ENCODE results near the gene NPIPB9. TPM values are rescaled to one million over a fixed set of nuclear protein-coding genes. Genes with fewer than 3 reads are reported as not detected.

NPIPB9 gene
- total RNA-seq (ENCODE audit: low replicate concordance), result 0.35 and 0.90 TPM in 2 replicates

GRCh38 chr16:28751487-28751886 is at the start of gene NPIPB9:
Gene NPIPB9 (plus strand): TSS chr16:28751787.

GRCh38 chr16:28711220-28712083 is 40.1 kb upstream of the NPIPB9 start, which contains the start of gene EIF3C:
Gene EIF3C (plus strand): TSS chr16:28711464. CDS start chr16:28711687, 223 bp downstream.

Other genes with a start within 250 kb of the NPIPB9 start
- not detected in 2 replicates for gene IL27, start 245.0 kb upstream of the NPIPB9 start, total RNA-seq (ENCODE audit: low replicate concordance)
- gene NUPR1, start 212.8 kb upstream of the NPIPB9 start, total RNA-seq (ENCODE audit: low replicate concordance), result 43.7 and 74.9 TPM in 2 replicates
- 7.7 and 7.8 TPM in 2 replicates for gene SGF29, start 197.9 kb upstream of the NPIPB9 start, total RNA-seq (ENCODE audit: low replicate concordance)
- gene SULT1A2, start 154.7 kb upstream of the NPIPB9 start, total RNA-seq (ENCODE audit: low replicate concordance), result 0.23 TPM in 1 of 2 replicates, not detected in the other
- gene SULT1A1, start 141.7 kb upstream of the NPIPB9 start, total RNA-seq (ENCODE audit: low replicate concordance), result 5.0 and 12.9 TPM in 2 replicates
- gene NPIPB8, start 113.7 kb upstream of the NPIPB9 start, total RNA-seq (ENCODE audit: low replicate concordance), result not detected in 2 replicates
- gene EIF3C, start 40.3 kb upstream of the NPIPB9 start, total RNA-seq (ENCODE audit: low replicate concordance), result 158 and 350 TPM in 2 replicates
- gene ATXN2L, start 71.2 kb downstream of the NPIPB9 start, total RNA-seq (ENCODE audit: low replicate concordance), result 23.2 and 31.5 TPM in 2 replicates
- 99.7 and 139 TPM in 2 replicates for gene TUFM, start 94.6 kb downstream of the NPIPB9 start, total RNA-seq (ENCODE audit: low replicate concordance)
- 8.9 and 9.0 TPM in 2 replicates for gene SH2B1, start 112.1 kb downstream of the NPIPB9 start, total RNA-seq (ENCODE audit: low replicate concordance)
- 0.08 and 0.23 TPM in 2 replicates for gene ATP2A1, start 126.7 kb downstream of the NPIPB9 start, total RNA-seq (ENCODE audit: low replicate concordance)
- 24.8 and 25.3 TPM in 2 replicates for gene RABEP2, start 173.5 kb downstream of the NPIPB9 start, total RNA-seq (ENCODE audit: low replicate concordance)
- gene CD19, start 180.2 kb downstream of the NPIPB9 start, total RNA-seq (ENCODE audit: low replicate concordance), result not detected in 2 replicates
- 8.8 and 10.5 TPM in 2 replicates for gene NFATC2IP, start 199.2 kb downstream of the NPIPB9 start, total RNA-seq (ENCODE audit: low replicate concordance)
- gene SPNS1, start 223.0 kb downstream of the NPIPB9 start, total RNA-seq (ENCODE audit: low replicate concordance), result 26.1 and 29.7 TPM in 2 replicates
- gene LAT, start 233.3 kb downstream of the NPIPB9 start, total RNA-seq (ENCODE audit: low replicate concordance), result 0.23 and 0.47 TPM in 2 replicates